Bronchial epithelial cell (primary cell): Measurements from ENCODE around the gene GCSAM. TPM values are rescaled to one million over a fixed set of nuclear protein-coding genes. Genes with fewer than 3 reads are reported as not detected.

Experiments
- DNase-seq: peaks from one replicate; pipeline ENCODE4 v3.0.0-alpha.2; 2010; ENCODE audit warnings: low read depth
- FAIRE-seq: peaks from 2 replicates; lab custom pipeline; 2011; peaks lifted over from hg19 to GRCh38; lab: Jason Lieb, UNC
- H3K27me3 ChIP-seq: 2 replicates; pipeline ENCODE4 v1.5.1; 2011; ENCODE audit warnings: low read length; ENCODE audit not compliant: control insufficient read depth, insufficient read depth
- H3K36me3 ChIP-seq: 2 replicates; pipeline ENCODE4 v1.5.1; 2011; ENCODE audit warnings: low read length; ENCODE audit not compliant: control insufficient read depth, insufficient read depth
- H3K4me3 ChIP-seq: 2 replicates; pipeline ENCODE4 v1.5.1; 2011; ENCODE audit warnings: mild to moderate bottlenecking, low read depth, low read length, control low read depth
- total RNA-seq: library from RNA; depleted of rRNA; stranded (reverse); fragments of >200 nt; gene quantifications from 2 replicates; pipeline ENCODE4 v1.2.1, GENCODE V29; 2014
- TF ChIP-seq, protein P1 (sequence below): IDR thresholded peaks from 2 replicates; pipeline ENCODE4 v1.5.1; 2011; ENCODE audit warnings: mild to moderate bottlenecking, moderate library complexity, low read length, control low read depth, inconsistent platforms; ENCODE audit not compliant: insufficient read depth, severe bottlenecking

The GCSAM gene
- total RNA-seq, 1 donor from 2014 or later, result 0.26 TPM

DNA sequence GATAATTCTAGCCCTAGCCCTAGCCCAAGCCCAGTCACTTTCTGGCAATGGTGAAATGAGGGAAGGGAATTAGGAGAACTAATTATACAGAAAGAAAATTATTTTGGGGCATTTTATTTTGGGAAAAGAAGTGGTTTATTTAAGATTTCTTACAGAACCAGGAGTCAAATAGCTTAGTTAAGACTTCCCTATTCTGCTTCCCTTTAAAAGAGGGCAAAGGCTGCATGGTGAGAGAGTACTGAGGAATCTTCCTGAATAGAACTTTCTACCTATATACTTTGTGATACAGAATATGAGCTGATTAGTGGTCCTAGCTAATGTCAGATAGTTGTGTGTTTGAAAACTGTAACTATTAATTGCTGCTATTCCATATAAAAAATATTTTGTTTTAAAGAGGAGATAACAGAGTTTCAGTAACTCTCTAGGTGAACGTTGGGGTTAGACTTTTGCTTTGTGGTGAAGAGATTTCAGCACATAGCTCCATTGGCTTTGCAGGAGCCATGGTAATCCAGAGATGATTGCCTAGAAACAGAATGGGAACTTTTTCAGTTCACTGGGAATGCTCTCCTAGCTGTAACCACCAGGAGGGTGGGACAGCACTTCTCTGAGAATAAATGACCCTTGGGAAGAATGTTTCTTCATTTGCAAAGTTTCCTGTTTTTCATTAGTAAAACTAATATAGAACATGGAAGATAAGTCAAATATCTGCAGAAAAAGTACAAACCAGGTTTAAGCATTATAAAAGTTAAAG is 5.3 kb upstream of the GCSAM start:
- Histone ChIP-seq H3K36me3 (no peaks in the 10 kb centered on the region), H3K27me3 (no peaks in the 10 kb centered on the region), H3K4me3 (no peak overlapping the region)
- TF ChIP-seq, protein P1, sequence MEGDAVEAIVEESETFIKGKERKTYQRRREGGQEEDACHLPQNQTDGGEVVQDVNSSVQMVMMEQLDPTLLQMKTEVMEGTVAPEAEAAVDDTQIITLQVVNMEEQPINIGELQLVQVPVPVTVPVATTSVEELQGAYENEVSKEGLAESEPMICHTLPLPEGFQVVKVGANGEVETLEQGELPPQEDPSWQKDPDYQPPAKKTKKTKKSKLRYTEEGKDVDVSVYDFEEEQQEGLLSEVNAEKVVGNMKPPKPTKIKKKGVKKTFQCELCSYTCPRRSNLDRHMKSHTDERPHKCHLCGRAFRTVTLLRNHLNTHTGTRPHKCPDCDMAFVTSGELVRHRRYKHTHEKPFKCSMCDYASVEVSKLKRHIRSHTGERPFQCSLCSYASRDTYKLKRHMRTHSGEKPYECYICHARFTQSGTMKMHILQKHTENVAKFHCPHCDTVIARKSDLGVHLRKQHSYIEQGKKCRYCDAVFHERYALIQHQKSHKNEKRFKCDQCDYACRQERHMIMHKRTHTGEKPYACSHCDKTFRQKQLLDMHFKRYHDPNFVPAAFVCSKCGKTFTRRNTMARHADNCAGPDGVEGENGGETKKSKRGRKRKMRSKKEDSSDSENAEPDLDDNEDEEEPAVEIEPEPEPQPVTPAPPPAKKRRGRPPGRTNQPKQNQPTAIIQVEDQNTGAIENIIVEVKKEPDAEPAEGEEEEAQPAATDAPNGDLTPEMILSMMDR, result no peak
- DNase-seq, result no peak
- FAIRE-seq, result no peak

- TF ChIP-seq, protein P1, result no peak
- Histone ChIP-seq H3K4me3 (no peak overlapping the region), H3K36me3 (no peaks in the 10 kb centered on the region), H3K27me3 (no peaks in the 10 kb centered on the region)
- DNase-seq (no peak), FAIRE-seq (no peak)
Observed at GRCh38 chr3:112137781-112138180, 4.7 kb upstream of the GCSAM start.

DNA sequence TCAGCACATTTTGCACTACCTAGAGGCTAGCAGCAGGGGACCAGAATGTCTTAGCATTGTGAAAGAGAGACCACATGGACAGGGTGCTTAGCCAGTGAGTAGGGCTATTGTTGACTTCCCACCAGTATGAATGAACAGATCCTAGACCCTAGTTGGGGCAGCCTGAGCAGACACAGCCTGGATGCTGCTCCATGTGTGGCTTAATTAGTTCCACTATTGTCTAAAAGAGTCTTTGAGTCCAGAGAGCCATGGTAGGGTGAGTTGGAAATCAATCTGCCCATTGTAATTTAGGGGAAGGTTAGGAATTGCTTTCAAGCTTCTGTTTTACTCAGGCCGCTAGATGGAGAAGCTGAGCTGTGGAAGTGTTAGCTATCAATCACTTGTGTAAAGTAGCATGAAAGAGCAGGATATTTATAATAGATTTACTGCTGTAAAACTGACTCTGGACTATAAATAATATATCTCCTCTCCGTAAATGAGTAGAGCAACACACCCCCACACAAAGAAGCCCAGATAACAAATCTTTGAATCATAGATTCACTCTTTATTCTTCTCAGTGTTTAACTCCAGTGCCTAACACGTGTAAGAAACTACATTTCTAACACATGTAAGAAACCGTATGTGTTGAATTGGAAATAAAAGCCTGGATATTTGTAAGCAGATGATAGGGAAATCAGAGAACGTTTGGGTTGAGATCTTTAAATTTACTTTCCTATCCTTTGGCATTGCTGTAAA is 4.1 kb upstream of the GCSAM start:
- TF ChIP-seq, protein P1, result peak; percentile 64
- Histone ChIP-seq H3K36me3 (no peaks in the 10 kb centered on the region), H3K27me3 (no peaks in the 10 kb centered on the region), H3K4me3 (no peak overlapping the region)
- DNase-seq (peak; percentile 64), FAIRE-seq (no peak)

DNA sequence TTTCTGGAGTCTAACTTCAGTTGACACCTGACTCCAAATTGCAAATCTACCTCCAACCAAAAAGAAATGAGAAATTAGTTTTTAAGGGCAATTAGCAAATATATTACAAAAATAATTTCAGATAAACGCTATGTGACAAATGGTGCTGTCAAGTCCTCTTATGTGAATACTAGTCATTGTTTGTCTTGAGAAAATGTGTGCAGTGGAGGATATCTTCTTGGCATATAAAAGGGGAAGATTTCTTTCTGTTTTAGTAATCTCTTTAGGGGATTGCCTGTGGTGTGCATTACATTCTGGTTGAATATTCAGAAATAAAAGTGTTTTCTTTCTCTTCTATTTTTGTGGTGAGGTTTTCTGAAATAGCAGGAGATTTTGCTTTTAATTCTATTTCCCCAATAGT is 3.0 kb upstream of the GCSAM start:
- DNase-seq (no peak), FAIRE-seq (no peak)
- Histone ChIP-seq H3K36me3 (no peaks in the 10 kb centered on the region), H3K4me3 (no peak overlapping the region), H3K27me3 (no peaks in the 10 kb centered on the region)
- TF ChIP-seq, protein P1, result no peak

DNA sequence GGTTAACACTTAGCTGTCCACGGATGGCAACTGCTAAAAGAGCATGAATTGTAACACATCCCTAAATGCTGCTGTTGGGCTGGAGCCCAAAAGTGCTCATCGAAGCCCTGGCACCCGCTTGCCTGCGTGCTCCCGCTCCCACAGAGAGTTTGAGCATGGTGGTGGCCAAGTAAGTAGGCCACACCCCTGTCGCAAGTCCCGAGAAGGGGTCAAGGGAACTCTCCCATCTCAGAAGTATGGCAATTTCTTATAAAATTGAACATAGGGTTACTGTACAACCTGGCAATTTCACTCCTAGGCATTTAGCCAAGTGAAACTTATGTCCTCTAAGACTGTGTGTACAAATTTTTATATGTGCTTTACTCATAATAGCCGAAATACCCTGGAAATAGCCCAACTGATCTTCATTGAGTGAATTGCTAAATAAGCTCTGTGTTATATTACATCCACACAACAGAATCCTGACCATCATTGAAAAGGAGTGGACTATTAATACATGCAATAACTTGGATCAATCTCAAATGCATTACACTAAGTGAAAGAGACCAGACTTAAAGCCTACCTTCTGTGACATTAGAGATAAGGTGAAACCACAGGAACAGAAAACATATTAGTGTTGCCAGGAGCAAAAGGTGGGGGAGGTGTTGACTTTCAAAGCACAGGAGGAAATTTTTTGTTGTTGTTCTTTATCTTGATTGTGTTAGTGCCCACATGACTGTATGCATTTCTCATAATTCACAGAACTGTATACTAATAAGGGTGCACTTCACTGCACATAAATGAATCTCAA is 1.5 kb upstream of the GCSAM start:
- no peak overlapping the region for H3K4me3 ChIP-seq
- DNase-seq (peak; percentile 13), FAIRE-seq (no peak)
- TF ChIP-seq, protein P1, result no peak
- H3K27me3 ChIP-seq, result no peaks in the 10 kb centered on the region
- H3K36me3 ChIP-seq, result no peaks in the 10 kb centered on the region
